GM19240 (cell line): Measurements from ENCODE around the gene CTDSPL.
"Not testable (repeated sequence)": the region's sequence is repeated elsewhere in the genome, so short reads cannot be mapped to it uniquely, and the experiment has no call there.

Experiments
- DNase-seq: peaks from one replicate; pipeline ENCODE4 v3.0.0; 2011; ENCODE audit warnings: low spot score; ENCODE audit not compliant: insufficient read length

CTDSPL gene

DNA sequence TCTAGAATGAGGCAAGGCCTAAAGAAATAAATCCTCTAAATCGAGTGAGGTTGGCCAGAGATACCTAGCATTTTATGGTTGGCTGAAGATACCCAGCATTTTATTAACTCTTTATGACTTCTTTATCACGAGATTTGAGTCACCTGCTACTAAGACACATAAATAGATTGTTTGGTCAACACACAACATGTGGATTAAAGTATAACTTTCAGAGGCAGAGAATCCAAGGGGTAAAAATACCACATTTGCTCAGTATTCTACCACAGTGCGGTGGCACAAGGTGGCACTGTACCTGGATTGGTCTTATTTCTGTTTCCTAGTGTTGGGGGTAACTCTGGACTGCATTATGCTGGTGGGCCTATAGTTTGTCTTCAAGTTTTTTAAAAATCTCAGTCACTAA lies 102.0 kb downstream of the CTDSPL start:
- no peak for DNase-seq

DNA sequence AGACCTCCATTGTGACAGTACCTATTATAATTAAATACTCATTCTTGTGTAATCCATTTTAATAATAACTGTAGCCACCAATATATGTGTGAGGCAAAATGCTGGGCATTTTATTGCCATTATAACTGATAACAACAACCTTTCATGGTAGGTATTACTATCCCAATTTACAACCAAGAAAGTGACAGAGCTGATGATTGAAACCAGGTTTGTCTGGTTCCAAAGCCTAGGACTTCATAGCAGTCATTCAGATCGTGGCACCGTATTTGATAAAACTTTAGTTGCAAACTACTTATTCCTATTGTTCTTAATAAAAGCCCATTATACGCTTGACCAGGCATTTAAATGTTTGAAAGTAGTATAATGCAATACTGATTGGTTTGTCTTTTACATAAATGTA lies 102.5 kb downstream of the CTDSPL start:
- DNase-seq: no peak

DNA sequence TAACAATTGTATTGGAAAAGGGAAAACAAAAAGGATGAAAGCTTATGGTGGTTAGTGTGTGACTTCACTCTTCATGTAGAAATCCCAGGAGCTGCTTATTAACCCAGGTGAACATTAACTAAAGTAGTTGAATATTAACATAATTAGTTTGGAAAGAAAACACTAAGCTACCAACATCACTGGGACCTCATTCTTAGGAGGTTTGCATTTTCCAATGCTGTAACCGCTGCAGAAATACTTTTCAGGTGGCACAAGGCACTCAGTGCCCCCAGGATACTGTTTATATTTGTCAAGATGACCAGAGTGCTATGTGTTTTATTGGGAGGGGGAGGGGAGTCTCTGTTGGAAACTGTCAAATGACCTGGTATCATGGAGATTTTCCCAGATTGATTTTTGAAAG lies 103.0 kb downstream of the CTDSPL start:
- no peak for DNase-seq

DNA sequence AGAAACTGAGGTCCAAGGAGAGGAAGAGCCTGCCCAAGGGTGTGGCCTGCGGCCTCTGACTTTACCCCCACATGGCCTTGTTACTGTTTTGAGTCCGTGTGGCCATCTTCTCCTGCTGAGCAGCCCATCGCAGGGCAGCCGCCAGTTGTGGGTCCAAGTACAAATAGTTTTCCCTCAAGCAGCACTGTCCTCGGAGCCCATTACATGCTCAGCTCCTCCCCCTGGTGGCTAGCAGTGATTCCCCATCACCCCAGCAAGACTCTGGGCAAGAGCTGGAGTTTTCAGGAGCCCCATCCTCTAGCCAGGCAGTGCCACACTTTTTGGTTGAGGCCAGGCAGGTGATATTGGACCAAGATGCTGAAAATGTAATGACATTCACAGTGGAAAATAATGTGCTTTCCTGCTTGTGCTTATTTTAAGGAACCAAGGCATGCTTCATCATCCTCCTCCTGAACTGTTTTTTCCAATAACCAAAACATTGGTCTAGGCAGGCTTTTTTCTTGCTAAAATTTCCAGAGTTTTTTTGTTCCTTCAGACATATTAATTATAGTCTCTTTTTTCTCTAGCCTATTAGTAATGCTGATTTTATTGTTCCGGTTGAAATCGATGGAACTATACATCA lies 105.7 kb downstream of the CTDSPL start:
- DNase-seq: peak; percentile 35

DNA sequence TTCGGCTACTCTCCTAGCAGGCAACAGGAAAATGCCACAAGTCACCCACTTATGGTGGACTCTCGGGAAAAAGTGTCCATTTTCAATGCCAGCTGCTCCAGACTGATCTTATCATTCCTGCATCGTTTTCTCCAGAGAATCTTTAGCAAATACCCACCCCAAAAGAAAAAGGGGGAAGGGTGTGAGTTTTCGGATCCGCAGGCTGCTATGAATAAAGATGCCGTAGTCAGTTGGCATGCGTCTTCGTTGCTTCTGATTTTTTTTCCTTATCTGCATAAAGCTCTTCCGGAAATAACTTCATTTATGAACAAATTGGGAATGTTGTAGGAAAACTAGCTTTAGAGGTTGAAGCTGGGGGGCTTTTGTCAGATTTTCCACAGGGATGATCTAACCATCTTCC lies 106.5 kb downstream of the CTDSPL start:
- DNase-seq: no peak

DNA sequence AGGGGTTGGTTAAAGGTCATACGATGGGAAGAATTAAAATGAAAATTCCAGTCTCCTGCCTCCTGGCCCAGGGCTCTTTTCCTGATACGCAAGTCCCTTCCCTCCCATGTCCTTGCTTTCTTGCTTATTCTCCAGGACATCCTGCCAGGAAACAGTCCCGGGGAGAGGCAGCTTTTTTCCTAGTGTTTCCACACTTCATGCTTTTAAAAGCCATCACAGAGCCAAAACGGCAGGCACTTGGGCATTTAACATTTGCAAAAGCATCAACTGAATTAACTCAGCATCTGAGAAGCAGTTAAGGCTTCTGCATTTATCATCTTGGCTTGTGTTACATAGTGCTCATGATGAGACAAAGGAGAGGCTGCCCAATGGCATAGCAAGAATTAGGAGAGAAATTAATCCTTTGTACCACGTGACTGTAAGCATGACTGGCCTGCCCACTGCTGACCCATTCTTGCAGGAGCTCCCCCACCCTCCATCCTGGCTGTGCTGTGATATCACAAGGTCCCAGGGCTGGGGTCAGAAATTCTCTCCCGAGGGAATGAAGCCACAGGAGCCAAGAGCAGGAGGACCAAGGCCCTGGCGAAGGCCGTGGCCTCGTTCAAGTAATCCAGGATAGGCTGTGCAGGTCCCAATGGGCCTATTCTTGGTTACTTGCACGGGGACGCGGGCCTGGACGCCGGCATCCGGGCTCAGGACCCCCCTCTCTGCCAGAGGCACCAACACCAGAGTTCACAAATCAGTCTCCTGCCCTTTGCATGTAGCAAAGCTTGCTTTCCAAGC lies 107.3 kb downstream of the CTDSPL start:
- DNase-seq: no peak

DNA sequence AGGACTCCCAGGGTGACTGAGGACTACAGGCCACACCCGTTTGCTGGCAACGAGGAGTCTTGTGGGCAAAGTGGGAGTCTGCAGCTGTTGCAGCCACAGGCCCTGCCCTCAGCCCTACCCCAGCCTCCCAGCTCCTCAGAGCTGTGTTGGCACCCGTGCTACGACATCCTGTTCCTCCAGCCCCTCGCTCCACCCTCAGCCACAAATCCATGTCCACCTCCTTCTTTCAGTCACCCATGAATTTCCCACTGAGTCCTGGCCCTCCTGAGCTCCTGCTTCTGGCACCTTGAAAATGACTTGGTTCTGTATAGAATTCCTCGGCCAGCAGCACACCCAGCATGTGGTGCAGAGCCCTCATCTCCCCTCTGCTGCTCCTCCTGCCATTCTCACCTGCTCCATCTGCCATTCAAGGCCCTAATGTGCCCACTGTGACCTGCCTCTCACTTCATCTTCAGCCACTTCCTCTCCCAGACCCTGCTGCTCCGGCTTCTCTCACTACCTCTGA lies 108.0 kb downstream of the CTDSPL start:
- DNase-seq: no peak

DNA sequence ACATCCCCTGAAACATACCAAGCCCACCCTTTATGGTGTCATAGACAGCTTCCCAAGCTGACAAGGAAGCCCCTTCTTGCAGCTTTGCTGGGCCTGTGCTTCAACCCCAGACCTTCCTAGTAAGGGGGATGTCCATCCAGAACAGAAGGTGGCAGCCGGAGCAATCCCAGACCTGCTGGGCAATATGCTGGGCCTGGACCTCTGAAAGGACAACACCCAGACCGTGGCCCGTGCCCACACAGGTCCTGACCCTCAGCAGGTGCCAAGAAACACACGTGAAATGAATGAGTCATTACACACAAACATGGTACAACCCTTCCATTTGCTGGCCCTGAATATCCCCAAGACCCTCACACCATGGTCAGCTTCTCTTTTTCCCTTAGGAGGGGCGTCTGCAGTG lies 109.1 kb downstream of the CTDSPL start:
- no peak for DNase-seq

DNA sequence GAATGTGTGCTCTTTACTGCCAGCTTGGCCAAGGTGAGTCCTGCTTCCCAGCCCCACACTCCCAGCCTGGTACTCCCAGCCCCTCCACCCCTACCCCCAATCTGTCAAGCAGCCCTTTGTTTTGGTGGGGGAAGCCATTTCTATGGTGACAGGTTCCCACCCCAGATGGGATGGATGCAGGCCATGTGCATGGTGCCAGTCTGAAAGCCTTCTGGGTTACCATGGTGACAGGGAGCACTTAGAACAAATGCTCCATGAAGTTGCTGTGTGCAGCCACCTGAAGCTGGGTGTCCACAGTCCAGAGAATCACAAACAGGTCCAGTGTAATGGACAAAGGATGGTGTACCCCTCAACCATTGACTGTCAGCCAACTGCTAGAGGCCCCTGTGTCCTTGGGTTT lies 109.8 kb downstream of the CTDSPL start:
- DNase-seq: no peak

DNA sequence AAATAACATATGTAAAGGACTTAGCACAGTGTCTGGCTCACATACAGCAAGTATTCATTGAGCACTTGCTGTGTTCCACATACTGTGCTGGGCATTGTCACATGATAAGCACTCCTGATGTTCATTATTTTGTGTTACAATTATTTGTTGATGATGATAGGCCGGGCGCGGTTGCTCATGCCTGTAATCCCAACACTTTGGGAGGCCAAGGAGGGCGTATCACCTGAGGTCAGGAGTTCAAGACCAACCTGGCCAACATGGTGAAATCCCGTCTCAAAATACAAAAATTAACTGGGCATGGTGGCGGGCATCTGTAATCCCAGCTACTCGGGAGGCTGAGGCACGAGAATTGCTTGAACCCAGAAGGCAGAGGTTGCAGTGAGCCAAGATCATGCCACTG lies 110.4 kb downstream of the CTDSPL start:
- DNase-seq: not testable (repeated sequence)

DNA sequence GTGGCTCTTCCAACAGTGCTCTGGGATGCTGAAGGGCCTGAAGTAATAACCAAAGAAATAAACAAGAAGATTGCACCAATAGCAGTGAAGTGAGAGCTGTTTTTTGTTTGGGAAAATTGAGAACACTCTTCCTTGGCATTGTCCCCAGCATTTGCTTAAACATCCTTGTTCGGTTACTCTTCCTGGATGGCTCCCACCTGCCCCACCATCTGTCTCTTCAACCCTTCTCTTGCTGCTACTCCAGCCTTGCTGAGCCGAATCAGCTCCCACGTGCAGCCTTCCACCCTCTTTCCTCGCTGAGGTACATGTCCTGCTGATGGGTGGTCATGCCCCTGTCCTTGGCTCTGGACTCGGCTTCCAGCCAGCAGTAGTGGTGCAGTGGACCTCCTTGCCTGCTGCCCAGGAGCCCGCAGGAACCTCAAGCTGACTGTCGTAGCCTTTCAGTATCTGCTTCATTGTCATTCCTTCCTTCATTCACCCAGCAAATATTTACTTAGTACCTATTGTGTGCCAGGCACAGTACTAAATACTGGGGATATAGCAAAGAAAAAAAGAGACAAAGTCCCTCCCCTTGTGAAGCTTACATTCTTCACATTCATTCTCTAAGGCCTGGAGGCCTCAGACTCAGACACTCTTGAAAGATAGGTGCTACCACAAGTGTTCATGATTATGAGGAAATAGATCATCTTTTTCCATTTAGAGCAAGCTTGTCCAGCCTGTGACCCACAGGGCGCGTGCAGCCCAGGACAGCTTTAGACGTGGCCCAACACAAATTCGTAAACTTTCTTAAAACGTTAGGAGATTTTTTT lies 111.8 kb downstream of the CTDSPL start:
- no peak for DNase-seq

DNA sequence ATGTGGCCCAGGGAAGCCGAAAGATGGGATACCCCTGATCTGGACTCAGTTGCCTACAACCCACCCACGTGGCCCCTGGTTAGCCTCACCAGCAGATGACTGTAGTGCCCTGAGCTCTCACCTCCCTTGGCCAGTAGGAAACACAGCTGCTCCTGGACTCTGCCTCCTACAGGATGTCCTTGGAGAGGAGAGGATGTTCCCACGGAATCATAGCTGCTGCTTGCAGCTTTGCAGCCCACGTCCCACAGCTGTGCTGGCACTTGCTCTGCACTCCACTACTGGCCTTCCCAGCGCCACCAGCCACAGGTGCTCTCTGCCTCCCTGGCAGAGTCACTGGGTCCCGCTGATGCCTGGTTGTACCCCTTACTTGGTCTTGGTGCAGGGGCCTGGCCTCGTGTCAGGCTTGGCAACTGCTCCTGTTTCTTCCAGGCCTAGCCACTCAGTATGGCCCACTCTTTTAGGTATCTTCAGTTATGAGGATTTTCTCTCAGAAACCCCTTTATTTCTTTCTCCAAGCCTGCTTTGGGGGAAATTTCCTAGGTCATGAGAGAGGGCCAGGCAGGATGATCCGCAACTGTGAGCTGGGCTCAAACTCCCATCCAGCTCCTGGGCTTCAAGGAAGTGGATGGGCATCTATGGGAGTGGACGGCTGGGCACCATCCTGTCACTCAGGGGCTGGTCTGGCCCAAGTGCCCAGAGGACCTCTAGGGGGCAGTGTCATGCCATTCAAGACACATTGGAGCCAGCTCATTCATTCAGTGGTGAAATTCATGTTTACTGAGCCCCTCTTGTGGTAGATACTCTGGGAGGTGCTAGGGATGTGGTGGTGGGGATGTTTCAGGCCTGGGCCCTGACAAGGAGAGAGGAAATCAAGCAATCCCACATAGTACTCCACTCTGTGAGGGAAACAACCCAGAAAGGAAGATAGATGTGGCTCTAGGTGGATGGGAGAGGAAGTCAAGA lies 112.7 kb downstream of the CTDSPL start:
- DNase-seq: peak; percentile 57

DNA sequence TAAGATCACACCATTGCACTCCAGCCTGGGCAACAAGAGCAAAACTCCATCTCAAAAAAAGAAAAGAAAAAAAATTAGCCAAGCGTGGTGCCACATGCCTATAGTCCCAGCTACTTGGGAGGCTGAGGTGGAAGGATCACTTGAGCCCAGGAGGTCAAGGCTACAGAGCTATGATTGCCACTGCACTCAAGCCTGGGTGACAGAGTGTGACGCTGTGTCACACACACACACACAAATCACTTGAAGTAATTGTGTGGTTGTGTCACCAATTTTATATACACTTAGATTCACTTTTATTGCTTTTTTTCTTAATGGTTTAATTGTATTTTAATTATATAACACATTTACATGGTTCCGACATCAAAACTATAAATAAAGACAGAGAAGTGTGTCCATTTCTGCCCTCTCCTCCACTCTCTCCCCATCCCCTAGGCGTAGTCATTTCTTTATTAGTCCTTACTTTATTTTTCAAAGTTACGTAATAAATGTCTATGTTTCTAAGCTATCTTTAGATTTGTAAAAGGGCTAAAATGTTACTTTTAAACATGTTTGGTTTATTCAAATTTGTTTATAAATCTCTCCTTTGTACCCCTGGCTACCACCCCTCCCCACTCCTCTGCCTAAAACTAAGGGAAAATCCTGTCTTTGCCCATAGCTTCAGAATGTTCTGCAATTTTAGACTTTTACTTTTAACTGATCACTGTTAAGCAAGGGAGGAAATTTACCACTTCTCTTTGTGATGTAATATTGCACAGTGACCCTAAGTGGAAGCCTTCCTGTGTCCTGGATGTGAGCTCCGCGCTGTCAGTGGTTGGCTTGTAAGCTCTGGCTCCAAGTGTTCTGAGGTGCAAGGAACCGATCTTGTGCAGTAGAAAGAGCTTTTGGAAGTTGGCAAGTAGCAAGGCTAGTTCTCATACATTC lies 118.1 kb downstream of the CTDSPL start:
- DNase-seq: no peak

DNA sequence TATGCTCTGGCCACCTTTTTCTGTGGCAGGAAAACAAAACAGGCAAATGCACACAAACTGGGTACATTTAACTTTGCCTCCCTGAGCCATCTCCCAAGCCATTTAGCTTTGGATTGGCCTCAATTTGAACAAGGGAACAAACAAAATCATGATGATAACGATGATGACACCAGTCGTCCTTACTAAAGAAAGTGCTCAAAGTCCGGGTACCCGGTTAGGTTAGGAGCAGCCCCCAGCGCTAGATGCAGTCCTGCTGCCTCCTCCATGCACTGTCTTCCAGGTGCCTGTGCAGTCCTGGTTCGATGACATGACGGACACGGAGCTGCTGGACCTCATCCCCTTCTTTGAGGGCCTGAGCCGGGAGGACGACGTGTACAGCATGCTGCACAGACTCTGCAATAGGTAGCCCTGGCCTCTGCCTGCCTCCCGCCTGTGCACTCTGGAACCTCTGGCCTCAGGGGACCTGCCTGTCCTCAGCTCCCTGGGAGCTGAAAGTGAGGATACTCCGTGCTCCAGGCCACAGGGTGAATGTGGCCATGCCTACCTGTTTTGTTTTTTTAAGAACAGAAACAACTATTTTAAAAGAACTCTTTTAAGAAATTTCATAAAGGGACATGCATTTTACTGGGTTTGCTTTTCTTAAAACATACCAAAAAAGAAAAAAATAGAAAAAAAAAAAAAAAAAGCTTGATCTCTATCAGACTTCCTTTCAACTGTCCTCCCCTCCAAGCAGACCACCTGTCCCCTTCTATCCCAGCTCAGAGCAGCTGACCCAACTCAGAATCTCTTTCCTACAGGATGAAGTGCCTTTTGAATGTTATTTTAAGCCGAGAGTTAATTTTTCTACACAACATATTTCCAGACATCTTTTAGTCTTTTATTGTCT lies 119.0 kb downstream of the CTDSPL start:
- no peak for DNase-seq

DNA sequence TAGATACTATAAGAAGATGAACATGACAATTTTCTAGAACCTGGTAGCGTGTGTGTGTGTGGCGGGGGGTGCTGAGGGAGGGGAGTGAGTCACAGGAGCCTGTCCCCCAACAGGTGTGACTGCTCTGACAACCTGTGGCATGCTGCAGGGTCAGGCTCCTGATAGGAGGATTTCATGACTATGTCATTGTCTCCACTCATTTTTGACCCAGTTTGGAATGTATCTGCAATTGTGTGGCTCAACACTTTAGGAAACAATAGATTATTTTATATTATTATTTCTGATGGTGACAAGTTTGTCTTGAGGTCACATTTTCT lies 119.6 kb downstream of the CTDSPL start:
- no peak for DNase-seq

DNA sequence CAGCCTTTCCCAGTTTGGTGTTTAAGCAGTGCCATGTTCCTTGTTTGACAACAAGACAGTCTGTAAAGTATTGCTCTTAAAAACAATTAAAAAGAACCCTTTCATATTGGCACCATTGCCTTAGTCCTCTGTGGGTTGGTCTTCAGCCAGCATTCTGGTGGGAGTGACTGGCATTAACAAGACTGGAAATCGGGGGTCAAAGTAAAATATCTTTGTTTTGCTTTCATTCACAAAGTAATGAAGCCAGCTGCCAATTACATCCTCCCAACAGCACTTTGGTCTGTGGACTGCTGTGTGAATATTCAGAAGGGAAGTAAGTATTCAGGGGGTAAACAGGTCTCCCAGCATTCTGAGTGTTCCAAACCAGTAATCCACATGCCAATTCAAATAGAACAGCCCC lies 120.7 kb downstream of the CTDSPL start:
- DNase-seq: no peak

DNA sequence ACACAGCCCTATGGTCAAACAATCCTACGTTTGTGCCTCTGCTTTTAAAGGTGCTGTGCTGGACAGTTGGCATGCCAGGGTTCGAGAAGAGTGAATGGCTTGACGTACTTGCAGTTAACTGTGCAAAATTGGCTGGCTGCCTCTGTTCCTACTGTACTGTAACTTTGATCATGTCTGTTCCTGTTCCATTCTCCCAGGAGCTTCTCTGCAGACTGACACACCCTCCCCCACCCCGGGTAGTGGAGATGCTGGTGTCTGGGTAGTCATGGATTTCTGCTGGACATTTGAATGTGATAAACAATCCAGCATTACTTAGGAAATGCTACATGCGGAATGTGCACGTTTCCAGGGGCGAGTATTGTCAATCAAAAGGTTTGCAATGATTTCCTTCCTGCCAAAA lies 122.4 kb downstream of the CTDSPL start:
- no peak for DNase-seq

DNA sequence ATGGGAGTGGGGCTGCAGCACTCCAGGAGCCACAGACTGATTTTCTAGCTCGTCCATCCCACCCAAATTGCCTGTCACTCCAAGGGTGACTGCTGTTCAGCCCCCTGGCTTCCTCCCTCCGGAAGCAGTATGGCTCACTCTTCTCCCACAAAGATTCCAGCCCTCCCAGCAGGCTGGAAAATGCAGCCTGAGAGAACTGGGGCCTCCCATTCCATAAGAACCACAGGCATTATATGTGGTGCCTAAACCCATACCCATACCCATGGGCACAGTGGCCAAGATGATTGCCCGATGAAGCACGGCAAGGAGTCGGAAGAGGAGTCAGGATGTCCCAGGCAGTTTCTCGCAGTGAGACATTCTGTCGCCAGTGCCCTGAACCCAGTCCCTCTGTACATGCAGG lies 122.9 kb downstream of the CTDSPL start:
- DNase-seq: no peak

DNA sequence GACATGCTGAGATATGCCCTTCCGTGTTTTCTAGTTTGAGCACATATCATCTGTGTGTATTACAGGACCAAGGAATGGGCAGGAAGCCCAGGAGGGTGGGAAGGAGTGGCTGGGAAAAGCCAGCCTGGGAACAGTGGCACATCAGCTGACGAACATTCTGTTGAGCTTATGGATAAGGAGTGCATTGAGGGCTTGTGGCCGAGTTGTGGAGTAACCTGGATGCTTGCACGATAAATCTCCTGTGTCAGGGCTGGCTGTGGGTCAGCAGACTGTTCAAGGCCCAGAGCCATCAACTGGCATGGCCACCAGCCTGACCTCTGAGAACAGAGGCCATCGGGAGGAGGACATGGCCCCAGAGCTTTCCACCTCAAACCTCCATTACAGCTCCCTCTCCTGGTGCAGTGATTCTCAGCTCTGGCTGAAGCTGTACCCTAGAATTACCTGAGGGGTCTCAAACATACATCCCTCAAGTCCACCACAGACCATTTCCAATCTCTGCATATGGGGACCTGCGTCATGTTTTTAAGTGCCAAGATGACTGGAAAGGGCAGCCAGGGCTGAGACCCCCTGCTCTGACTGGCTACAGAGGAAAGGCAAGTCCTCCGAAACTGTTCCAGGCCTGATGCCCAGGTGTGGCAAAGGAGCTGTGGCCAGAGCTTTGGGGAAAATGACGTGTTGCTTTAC lies 124.1 kb downstream of the CTDSPL start:
- DNase-seq: no peak
